ENCODE data around the gene OTUD5.
"Not testable (repeated sequence)": the region's sequence is repeated elsewhere in the genome, so short reads cannot be mapped to it uniquely, and the experiment has no call there.

Gene OTUD5, protein sequence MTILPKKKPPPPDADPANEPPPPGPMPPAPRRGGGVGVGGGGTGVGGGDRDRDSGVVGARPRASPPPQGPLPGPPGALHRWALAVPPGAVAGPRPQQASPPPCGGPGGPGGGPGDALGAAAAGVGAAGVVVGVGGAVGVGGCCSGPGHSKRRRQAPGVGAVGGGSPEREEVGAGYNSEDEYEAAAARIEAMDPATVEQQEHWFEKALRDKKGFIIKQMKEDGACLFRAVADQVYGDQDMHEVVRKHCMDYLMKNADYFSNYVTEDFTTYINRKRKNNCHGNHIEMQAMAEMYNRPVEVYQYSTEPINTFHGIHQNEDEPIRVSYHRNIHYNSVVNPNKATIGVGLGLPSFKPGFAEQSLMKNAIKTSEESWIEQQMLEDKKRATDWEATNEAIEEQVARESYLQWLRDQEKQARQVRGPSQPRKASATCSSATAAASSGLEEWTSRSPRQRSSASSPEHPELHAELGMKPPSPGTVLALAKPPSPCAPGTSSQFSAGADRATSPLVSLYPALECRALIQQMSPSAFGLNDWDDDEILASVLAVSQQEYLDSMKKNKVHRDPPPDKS

DNA sequence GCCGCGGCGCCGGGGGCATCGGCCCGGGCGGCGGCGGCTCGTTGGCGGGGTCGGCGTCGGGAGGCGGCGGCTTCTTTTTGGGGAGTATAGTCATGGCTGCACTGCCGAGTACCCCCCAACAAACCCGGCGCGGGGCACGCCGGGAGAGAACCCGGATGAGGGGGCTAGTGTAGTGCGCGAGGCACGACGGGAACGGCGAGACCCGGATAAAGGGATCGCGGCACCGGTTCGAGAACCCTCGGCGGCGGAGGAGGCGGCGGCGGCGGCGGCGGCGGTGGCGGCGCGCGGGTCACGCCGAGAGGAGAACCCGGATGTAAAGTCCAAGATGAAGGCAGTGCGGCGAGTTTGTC lies at the start of gene OTUD5:
Gene OTUD5, minus strand, starts transcription at position 131 of the 350 bp plus-strand sequence. Its CDS starts 37 bp downstream, at position 94.
- DNase-seq (ENCODE audit: low read depth): peak; percentile 58

DNA sequence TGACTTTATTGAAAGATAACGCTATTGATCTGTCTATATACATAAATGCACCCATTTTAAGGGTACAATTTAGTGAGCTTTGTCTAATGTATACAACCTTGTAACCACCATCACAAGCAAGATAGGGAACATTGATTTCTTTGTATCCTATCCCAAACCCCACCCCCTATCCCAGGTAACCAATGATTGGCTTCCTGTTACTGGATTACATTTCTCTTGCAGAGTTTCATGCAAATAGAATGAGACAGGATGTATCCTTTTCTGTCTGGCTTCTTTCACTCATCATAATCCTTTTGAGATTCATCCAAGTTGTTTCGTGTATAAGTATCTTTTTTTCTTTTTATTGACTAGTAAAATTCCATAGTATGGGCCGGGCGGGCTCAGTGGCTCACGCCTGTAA lies 46.3 kb upstream of the OTUD5 start:
- no peak for DNase-seq (ENCODE audit: low read depth)

DNA sequence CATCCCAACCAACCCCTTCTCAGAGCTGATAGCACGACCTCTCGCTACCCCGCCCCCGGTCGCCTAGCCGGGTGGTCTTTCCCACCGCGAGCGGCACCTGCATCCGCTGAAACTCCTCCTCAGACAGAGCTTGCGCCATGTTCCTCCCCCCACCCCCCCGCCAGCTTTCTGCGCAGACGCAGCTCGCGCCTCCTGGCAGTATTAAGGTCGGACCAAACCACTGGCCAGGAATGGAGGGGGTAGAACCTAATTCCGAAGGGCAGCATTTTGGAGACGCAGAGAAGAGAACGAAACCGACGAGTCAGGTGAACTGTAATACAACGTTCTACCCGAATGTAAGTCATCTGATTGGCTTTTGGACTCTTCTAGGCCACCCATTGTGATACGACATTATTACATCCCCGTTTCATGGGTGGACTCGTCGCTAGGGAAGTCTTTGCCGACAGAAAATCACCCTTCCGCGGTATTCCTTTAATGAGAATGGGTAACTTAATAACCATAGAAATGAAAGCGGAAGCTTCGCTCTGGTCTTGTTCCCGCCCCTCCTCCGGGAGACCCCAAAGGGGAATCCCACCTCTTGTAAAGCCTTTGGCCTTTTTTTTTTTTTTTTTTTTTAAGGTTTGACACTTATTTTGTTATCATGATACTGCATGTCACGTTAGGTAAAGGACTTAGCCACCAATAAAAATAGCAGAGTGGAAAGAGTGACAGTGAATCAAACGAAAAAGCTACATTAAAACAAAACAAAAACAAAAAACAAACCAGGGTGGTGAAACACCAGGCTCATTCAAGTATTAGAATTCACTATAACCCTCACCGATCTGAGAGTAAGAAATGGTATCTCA lies 44.9 kb upstream of the OTUD5 start, which contains the start of gene GRIPAP1:
Gene GRIPAP1, minus strand, starts transcription at position 174 of the 845 bp plus-strand sequence. Its CDS starts 35 bp downstream, at position 139.
- DNase-seq (ENCODE audit: low read depth): peak; percentile 62

DNA sequence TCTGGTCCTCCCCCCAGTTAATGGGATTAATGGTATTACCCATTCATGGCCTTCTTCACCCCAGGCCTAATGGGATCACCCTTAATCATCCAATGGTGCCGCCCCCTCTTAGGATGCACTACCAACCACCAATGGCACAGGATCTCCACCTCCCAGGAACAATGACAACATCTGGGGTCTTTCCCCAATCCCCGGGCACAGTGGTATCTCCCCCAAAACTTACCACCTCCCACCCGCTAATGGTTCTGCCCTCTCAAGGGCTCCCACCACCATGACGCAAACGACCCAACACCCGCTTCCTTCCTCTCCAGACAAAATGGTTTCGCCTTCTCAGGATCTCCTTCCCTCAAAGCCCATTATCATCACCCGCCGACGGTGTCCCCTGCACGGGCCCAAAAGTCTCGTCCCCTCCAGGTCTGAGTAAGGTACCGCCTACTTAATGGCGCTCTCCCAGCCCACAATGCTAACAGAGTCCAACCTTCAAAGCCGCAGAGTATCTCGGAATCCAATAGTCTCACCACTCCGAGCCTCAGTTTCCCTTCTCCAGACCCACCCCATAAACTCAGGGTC lies 44.2 kb upstream of the OTUD5 start:
- DNase-seq (ENCODE audit: low read depth): peak; percentile 7

DNA sequence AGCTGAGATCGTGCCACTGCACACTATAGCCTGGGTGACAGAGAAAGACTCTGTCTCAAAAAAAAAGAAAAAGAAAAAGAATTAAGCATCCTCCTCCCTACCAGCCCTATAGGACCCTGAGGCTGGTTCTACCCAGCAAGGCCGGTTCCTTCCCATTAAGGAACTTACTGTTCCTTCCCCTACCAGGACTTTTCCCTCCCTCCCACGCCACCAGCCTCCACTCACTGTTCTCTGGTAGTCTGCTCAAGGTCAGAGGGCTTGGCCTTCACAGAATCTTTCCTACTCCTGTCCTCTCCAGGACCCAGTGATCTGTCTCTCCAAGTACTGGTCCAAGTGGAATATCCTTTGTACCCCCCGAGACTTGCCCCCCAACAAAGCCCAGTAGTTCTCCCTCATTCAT lies 43.2 kb upstream of the OTUD5 start:
- no peak for DNase-seq (ENCODE audit: low read depth)

DNA sequence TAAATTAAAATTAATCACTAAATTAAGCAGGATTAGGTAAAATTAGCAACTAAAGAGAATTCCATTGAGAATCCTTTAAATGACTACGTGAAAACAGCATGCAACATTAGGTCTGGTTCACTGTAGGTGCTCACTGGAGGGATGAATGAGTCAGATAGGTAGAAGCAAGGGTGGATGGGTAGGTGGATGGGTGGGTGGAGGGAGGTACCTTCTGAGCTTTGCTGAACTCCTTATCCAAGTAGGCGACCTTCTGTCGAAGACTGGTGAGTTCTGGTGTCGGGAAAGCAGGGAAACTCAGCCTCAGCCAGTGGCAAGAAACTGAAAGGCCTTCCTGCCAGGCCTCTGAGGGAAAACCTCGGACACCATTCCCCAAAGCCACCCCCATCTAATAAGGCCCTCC lies 41.6 kb upstream of the OTUD5 start:
- DNase-seq (ENCODE audit: low read depth): no peak

DNA sequence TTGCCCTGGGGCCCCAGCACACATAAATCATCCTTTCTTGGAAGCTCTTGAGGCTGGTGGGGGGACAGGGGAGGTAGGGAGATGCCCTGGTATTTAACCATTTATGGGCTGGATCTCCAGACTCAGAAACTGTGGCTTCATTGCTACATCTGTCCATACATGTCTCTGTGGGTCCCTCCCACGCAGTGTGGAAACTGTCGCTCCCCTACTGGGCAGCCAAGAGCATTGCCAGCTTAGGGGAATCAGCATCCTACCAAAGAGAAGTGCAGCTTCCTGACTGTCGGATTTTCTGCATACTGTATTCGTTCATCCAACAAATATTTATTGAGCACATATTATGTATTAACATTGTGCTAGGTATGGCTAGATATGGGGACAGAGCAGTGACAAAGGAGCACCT lies 41.0 kb upstream of the OTUD5 start:
- DNase-seq (ENCODE audit: low read depth): no peak

DNA sequence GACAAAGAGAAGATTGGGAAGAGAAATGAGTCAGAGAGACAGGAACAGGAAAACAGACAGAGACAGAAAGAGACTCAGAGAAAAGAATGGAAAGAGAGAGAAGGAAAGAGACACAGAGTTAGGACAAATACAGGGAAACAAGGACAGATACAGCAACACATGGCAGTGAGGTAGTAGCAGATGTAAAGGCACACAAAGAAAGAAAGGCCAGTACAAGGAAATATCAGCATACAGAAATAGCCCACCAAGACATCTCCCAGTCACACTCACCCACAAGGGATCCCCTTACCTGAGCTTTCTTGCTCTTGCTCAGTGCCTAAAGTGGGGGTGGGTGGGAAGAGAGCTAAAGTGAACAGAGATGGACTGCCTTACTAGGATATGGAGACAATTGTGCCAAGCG lies 40.5 kb upstream of the OTUD5 start:
- no peak for DNase-seq (ENCODE audit: low read depth)

DNA sequence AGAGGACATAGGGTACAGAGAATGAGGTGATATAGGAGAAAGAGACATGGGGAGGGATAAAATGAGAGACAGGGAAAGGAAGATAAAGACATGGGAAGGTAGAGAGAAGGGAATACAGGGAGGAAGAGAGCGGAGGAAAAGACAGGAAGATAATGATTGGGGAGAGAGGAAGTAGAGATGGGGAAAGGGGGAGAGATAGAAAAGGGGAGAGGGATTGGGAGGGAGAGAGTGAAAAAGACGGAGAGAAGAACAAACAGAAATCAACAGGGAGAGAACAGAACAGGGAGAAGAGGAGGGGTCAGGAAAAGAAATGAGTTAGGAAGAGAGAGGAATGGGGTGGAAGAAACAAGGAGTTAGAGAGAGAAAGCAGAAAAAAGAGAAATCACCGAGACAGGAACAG lies 40.0 kb upstream of the OTUD5 start:
- DNase-seq (ENCODE audit: low read depth): no peak

DNA sequence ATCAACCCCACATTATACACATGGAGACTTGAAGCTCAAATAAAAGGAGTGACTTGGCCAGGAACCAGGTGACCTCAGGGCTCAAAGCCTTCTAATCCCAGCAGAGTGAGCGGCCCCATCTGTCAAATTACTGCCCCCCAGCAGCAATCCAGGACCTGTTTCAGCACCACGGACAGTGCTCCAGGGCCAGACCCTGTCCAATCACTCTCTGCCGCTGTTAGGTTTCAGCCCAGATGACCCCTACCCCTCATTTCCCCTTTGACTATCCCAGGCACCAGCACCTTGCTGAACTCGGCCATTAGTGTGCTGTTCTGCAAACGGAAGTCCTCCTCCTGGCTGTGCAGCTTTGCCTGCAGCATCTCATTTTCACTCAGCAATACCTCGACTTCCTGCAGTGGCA lies 39.6 kb upstream of the OTUD5 start:
- no peak for DNase-seq (ENCODE audit: low read depth)

DNA sequence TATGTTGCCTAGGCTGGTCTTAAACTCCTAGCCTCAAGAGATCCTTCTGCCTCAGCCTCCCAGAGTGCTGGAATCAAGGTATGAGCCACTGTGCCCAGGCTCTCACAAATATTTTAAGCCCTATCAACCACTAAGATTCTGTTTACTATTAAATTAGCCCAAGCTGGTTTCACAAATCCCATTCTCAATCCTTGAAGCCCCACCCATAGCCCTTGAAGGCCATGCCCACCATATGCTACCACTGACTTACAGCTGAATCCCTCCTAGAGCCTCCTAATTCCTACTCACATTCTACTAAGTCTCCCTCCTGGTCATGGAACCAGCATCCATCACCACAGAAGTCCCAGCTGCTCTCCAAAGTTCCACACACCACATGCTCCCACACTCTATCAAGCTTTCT lies 34.9 kb upstream of the OTUD5 start:
- no peak for DNase-seq (ENCODE audit: low read depth)

DNA sequence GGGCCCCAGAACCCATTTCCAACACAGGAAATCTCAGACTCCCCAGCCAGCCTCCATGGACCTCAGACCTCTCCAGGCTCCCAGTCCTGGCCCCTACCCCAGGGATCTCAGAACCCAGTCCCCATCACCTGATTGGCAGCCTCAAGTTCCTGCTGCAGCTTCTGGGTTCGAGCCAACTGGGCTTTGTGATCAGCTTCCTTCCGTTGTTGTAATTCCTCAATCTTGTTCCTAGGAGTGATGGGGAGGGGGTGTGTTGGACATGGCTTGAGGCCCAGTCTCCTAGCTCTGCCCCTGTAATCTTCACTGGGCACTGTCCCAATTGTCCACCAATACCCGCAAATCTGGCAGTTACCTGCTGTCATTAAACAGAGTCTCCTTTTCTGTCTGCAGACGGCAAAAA lies 32.1 kb upstream of the OTUD5 start:
- DNase-seq (ENCODE audit: low read depth): no peak

DNA sequence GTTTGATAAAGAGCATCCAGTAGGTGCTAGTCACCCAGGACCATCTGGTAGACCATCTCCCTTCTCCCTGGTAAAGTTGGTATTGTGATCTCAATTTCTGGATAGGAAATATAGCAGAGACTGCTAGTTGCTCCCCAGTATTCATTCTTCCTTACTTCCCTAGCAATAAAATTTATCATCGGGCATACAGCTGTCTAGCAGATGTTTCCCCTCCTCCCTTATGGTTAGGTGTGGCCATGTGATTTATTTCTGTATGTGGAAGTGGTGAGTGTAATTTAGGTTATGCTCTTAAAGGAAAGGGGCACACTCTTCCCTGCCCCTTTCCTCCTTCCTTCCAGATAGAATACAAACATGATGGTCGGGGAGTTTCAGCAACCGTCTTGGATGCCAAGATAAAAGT lies 26.5 kb upstream of the OTUD5 start:
- DNase-seq (ENCODE audit: low read depth): no peak

DNA sequence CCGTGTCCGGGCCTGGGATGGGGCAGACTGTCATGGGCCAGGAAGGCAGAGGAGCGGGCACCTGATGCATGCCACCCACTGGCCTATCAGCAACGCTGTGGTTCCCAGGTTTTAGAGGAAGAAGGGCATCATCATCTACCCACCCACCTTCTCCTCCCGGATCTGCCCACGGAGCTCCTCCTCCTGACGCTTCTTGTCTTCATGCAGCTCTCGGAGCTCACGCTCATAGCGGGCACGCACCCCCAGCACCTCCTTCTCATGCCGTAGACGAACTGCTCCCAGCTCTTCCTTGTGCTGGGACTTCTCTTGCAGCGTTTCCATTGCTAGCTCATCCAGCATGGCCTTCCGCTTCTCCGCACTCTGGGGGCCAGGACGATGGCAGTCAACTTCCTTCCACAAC lies 25.7 kb upstream of the OTUD5 start:
- DNase-seq (ENCODE audit: low read depth): no peak

DNA sequence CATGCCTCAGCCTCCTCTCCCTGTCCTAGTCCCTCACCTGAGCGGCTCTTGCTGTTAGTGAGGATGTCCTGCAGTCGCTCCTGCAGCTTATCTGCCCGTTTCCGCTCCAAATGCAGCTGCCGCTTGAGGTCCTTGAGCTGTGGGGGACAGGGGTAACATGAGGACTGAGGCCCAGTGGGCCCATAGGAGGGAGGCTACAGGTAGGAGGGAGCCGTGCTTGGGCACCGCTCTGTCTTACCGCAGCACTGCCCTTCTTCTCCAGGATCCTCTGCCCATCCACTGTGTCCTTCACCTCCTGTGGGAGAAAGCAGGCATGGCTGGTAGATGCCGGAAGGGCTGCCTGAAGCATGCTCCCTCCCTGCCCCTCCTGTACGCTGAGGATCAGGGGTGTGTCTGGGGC lies 23.8 kb upstream of the OTUD5 start:
- no peak for DNase-seq (ENCODE audit: low read depth)

DNA sequence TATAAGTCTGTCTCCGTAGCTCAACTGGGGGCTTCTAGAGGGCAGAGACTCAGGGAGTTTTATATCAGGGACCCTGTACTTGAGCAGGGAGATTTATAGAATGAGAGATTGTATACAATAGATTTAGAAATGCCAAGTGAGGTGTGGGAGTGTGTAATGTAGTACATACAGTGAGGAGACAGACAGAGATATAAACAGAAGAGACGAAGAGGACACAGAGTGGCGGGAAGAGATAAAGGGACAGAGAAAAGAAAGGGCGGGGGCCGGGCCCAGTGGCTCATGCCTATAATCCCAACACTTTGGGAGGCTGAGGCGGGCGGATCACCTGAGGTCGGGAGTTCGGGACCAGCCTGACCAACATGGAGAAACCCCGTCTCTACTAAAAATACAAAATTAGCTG lies 22.9 kb upstream of the OTUD5 start:
- not testable (repeated sequence) for DNase-seq (ENCODE audit: low read depth)

DNA sequence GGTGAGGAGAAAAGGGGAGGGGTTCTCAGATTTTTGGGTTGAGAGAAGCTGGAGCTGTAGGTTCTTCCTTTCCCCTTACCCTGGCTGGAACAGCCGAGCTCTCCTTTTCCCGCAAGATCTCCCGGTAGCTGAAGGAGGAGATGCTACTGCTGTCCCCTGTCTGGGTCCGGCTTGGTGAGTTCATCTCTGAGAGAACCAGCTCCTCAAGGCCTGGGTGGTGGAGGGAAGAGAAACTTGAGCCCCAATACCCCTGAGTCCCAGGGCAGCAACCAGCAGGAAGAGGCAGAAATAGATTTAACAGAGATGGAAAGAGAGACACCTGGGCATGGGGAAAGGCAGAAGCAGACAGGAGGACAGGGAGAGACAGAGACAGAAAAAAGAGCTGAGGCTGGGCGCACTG lies 20.8 kb upstream of the OTUD5 start:
- DNase-seq (ENCODE audit: low read depth): no peak

DNA sequence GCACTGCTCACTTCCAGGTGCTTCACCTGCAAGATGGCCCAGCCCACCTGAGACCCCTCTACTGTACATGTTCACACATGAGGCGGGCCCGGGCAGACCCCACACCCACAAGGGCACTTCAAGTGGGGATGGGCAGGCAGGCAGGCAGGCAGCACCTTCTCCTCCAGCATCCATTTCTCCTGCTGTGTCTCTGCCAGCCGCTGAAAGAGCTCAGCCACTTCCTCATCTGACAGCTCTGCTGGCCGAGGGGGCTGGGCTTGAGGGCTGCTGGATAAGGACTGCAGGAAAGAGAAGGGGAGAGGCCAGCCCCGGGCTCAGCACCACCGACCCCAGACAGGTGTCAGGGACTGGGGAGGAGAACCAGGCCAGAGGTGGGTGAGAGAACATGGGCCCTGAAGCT lies 18.7 kb upstream of the OTUD5 start:
- no peak for DNase-seq (ENCODE audit: low read depth)

DNA sequence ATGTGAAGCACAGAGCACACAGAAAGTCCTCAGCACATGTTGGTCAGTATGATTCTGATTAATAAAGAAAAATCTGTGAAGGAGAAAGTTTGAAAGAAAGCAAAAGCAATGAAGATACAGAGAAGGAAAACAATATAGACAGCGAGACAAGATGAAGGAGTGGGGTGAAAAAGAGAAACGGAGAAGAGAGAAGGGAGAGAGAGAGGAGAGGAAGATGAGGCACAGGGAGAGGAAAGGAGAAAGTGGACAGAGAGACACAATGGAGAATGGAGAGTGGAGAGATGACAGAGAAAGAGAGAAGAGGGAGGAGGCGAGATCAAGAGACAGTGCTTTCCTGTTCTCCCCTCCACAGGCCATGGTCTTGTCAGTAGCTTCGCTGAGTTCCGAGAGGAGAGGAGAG lies 18.1 kb upstream of the OTUD5 start:
- no peak for DNase-seq (ENCODE audit: low read depth)

DNA sequence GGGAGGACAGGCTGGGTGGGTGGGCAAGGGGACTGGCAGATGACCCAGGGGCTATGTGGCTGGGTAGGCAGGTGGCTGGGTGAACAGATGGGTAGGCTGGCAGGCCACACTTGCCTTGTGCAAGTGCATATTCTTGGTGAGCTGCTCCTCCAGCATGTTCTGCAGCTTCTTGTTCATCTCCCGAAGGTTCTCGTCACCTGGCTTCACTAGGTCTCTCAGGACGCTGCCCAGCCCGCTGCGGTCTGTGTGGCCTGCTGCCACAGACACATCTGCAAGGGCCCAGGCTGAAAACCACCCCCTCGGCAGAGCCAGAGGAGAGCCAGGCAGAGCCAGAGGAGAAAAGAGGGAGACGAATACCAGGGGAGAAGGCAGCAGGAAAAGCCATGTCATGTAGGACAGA lies 17.6 kb upstream of the OTUD5 start:
- no peak for DNase-seq (ENCODE audit: low read depth)

DNA sequence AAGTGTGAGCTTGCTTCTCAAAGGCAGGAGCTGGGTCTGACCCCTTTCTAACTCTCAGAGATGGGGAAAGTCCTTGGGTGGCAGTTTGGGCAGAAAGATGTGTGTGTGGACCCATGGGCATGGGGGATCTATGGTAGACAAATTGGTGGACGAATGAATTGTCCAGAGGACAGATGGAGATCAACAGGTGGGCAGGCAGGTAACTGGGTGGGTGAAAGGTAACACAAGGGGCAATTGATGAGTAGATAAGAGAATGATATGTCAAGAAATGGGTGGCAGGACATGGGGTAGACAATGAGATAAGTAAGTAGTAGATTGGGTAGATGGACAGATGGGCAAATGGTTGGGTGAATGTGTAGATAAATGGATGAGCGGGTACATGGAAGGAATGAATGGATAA lies 17.2 kb upstream of the OTUD5 start:
- DNase-seq (ENCODE audit: low read depth): no peak

DNA sequence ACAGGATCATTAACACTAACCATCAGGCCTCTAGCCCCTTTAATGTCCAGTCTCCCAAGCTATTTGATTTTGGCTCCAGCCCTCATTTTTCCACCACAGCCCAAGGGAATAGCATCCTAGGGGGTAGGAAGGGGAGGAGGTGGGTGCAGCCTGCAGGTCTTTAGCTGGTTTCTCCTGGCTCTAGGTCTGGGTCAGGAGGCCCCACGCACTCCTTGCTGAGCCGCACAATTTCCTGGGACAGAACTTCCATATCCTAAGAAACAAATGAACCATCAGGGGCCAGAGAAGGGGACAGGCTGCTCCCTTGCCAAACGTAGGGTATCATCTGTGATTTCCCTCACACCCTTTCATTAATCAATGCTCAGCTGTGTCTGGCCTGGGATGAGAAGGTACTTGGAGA lies 16.6 kb upstream of the OTUD5 start:
- DNase-seq (ENCODE audit: low read depth): no peak

Measured in activated T-cell treated with anti-CD3 and anti-CD28 coated beads for 1 hour (primary cell).